IMR-90 (cell line): ENCODE measurements around the gene ANKRD61. TPM values are rescaled to one million over a fixed set of nuclear protein-coding genes. Genes with fewer than 3 reads are reported as not detected.

Source experiments
- ATAC-seq: fragments of 200-7000 bp; cut with Tn5 transposase; 2 replicates; pipeline ENCODE4 v1.9.1; 2020; ENCODE audit warnings: low read depth, mild to moderate bottlenecking, moderate library complexity
- BruUV-seq: library from RNA; stranded (reverse); fragments of 400-500 nt; replicated peaks from 2 replicates; lab custom pipeline; 2021; lab: Mats Ljungman, UMichigan
- CTCF ChIA-PET: fragments of 300-600 bp; formaldehyde crosslinking; extraction: SDS; loops from one replicate; lab custom pipeline; 2021; ENCODE audit warnings: antibody characterized with exemption; lab: Yijun Ruan, JAX
- POLR2A ChIA-PET: fragments of 300-600 bp; sonication (Branson Sonifier 250); formaldehyde crosslinking; loops from one replicate; lab custom pipeline; 2022; ENCODE audit warnings: antibody characterized with exemption; ENCODE audit not compliant: unreplicated experiment; lab: Charles Lee
- DNase-seq: peaks from one replicate; pipeline ENCODE4 v3.0.0; 2013
- H2AFZ ChIP-seq: replicated peaks from 2 replicates; pipeline ENCODE3; 2013; ENCODE audit warnings: low read length, mild to moderate bottlenecking; ENCODE audit not compliant: poor library complexity
- H2AK5ac ChIP-seq: 2 replicates; pipeline ENCODE4 v1.6.1; 2013; ENCODE audit warnings: low read depth, low read length, inconsistent platforms
- H2AK9ac ChIP-seq: replicated peaks from 2 replicates; pipeline ENCODE3; 2013; ENCODE audit warnings: mild to moderate bottlenecking, low read depth, low read length, moderate library complexity; ENCODE audit not compliant: poor library complexity
- H2BK120ac ChIP-seq: 2 replicates; pipeline ENCODE4 v1.6.1; 2013; ENCODE audit warnings: low read depth, low read length, inconsistent platforms
- H2BK15ac ChIP-seq: 3 replicates; pipeline ENCODE4 v1.6.1; 2013; ENCODE audit warnings: low read depth, low read length, inconsistent platforms
- H2BK20ac ChIP-seq: 2 replicates; pipeline ENCODE4 v1.6.1; 2013; ENCODE audit warnings: low read depth, mild to moderate bottlenecking, inconsistent platforms, low read length, moderate library complexity
- H2BK5ac ChIP-seq: 2 replicates; pipeline ENCODE4 v1.6.1; 2013; ENCODE audit warnings: mild to moderate bottlenecking, low read depth, low read length, inconsistent platforms; ENCODE audit not compliant: poor library complexity, severe bottlenecking
- H3K14ac ChIP-seq: replicated peaks from 2 replicates; pipeline ENCODE4 v1.6.1; 2013; ENCODE audit warnings: low read depth, low read length, inconsistent platforms
- H3K18ac ChIP-seq: 2 replicates; pipeline ENCODE4 v1.6.1; 2013; ENCODE audit warnings: low read depth, low read length, control low read depth
- H3K23ac ChIP-seq: 2 replicates; pipeline ENCODE4 v1.6.1; 2013; ENCODE audit warnings: low read depth, low read length, inconsistent platforms
- H3K27ac ChIP-seq: 2 replicates; pipeline ENCODE4 v1.5.1; 2013; ENCODE audit warnings: mild to moderate bottlenecking, control low read depth, low read length; ENCODE audit not compliant: insufficient read depth
- H3K27me3 ChIP-seq: 2 replicates; pipeline ENCODE4 v1.6.1; 2013; ENCODE audit warnings: low read length; ENCODE audit not compliant: control insufficient read depth, insufficient read depth
- H3K36me3 ChIP-seq: 2 replicates; pipeline ENCODE4 v1.6.1; 2013; ENCODE audit warnings: low read length, mixed read lengths; ENCODE audit not compliant: control insufficient read depth, insufficient read depth
- H3K4ac ChIP-seq: 2 replicates; pipeline ENCODE4 v1.6.1; 2013; ENCODE audit warnings: low read depth, low read length, inconsistent platforms
- H3K4me1 ChIP-seq: 2 replicates; pipeline ENCODE4 v1.6.1; 2013; ENCODE audit warnings: low read length, mixed read lengths; ENCODE audit not compliant: control insufficient read depth, insufficient read depth
- H3K4me2 ChIP-seq: 2 replicates; pipeline ENCODE4 v1.6.1; 2013; ENCODE audit warnings: low read depth, mild to moderate bottlenecking, control low read depth, low read length, moderate library complexity
- H3K4me3 ChIP-seq: 2 replicates; pipeline ENCODE4 v1.5.1; 2013; ENCODE audit warnings: low read depth, mild to moderate bottlenecking, control low read depth, low read length, moderate library complexity; ENCODE audit not compliant: insufficient read depth
- H3K56ac ChIP-seq: 2 replicates; pipeline ENCODE4 v1.6.1; 2013; ENCODE audit warnings: low read length, inconsistent platforms; ENCODE audit not compliant: insufficient read depth; ENCODE audit errors: extremely low read depth
- H3K79me1 ChIP-seq, 2 experiments: 2 replicates each; pipeline ENCODE4 v1.6.1; 2013; ENCODE audit warnings: low read length in 2 of 2, inconsistent platforms in 1 of 2, low read depth in 1 of 2
- H3K9ac ChIP-seq: 2 replicates; pipeline ENCODE4 v1.6.1; 2013; ENCODE audit warnings: low read depth, low read length, control low read depth
- H3K9me1 ChIP-seq: 2 replicates; pipeline ENCODE4 v1.6.1; 2013; ENCODE audit warnings: low read length, inconsistent platforms; ENCODE audit not compliant: insufficient read depth
- H3K9me3 ChIP-seq: 2 replicates; pipeline ENCODE4 v1.6.1; 2013; ENCODE audit warnings: low read length; ENCODE audit not compliant: control insufficient read depth, insufficient read depth
- H4K20me1 ChIP-seq: 2 replicates; pipeline ENCODE4 v1.6.1; 2013; ENCODE audit warnings: low read length, inconsistent platforms; ENCODE audit not compliant: insufficient read depth
- H4K5ac ChIP-seq: 2 replicates; pipeline ENCODE4 v1.6.1; 2013; ENCODE audit warnings: mild to moderate bottlenecking, low read depth, low read length, control low read depth
- H4K8ac ChIP-seq, 2 experiments: 2 replicates each; pipeline ENCODE4 v1.6.1; 2013; ENCODE audit warnings: low read depth in 2 of 2, low read length in 2 of 2, control low read depth in 1 of 2, inconsistent platforms in 1 of 2
- H4K91ac ChIP-seq: 2 replicates; pipeline ENCODE4 v1.6.1; 2013; ENCODE audit warnings: low read depth, low read length, inconsistent platforms; ENCODE audit not compliant: insufficient read depth
- CEBPB ChIP-seq: IDR thresholded peaks from 2 replicates; pipeline ENCODE4 v1.6.1; 2012; ENCODE audit warnings: low read depth, low read length, improper control_type of control experiment
- CTCF ChIP-seq: conservative IDR thresholded peaks from 2 replicates; pipeline ENCODE4 v1.5.1; 2012; ENCODE audit warnings: mild to moderate bottlenecking, low read depth, low read length, improper control_type of control experiment
- ELK1 ChIP-seq: fragments of 150-350 bp; IDR thresholded peaks from 2 replicates; pipeline ENCODE4 v1.6.1; 2016; ENCODE audit warnings: low read depth, mild to moderate bottlenecking, low read length, moderate library complexity, borderline replicate concordance
- MAFK ChIP-seq: IDR thresholded peaks from 2 replicates; pipeline ENCODE4 v1.6.1; 2012; ENCODE audit warnings: low read depth, low read length, improper control_type of control experiment
- MAZ ChIP-seq: IDR thresholded peaks from 2 replicates; pipeline ENCODE4 v1.6.1; 2012; ENCODE audit warnings: low read depth, mild to moderate bottlenecking, low read length, improper control_type of control experiment, moderate library complexity, borderline replicate concordance
- NFE2L2 ChIP-seq: fragments of 150-350 bp; IDR thresholded peaks from 2 replicates; pipeline ENCODE4 v1.6.1; 2016; ENCODE audit warnings: low read depth, mild to moderate bottlenecking, low read length
- POLR2A ChIP-seq: IDR thresholded peaks from 2 replicates; pipeline ENCODE4 v1.6.1; 2012; ENCODE audit warnings: mild to moderate bottlenecking, low read depth, low read length
- RAD21 ChIP-seq: IDR thresholded peaks from 2 replicates; pipeline ENCODE4 v1.6.1; 2012; ENCODE audit warnings: low read length, improper control_type of control experiment
- WGBS, 2 experiments: methylation state at CpG; one replicate each; pipeline versions ENCODE4 v1.1.5 to v1.1.7; 2013; ENCODE audit warnings: missing lambda C conversion rate in 2 of 2; ENCODE audit not compliant: insufficient read length in 1 of 2; ENCODE audit errors: extremely low coverage in 2 of 2; 5-methylcytosine and 5-hydroxymethylcytosine counted together
- dilution Hi-C: fragments of 300-500 bp; cut with HindIII; formaldehyde crosslinking; loops from one replicate; pipeline ENCODE4 v1.14.3; 2018; ENCODE audit warnings: low sequenced_read_pairs; ENCODE audit not compliant: unreplicated experiment
- in situ Hi-C: fragments of 300-500 bp; cut with MboI; formaldehyde crosslinking; loops from 3 replicates; pipeline ENCODE4 v1.14.3; 2019; ENCODE audit warnings: low sequenced_read_pairs, inconsistent platforms, mixed read lengths
- intact Hi-C: fragments of 100-400 bp; cut with micrococcal nuclease; formaldehyde crosslinking; loops from 2 replicates; pipeline ENCODE4 v1.10.0; 2022
- polyA plus RNA-seq, 3 experiments: library from polyadenylated mRNA; depleted of rRNA; stranded (reverse); fragments of >200 nt; gene quantifications; 2 replicates each; pipeline ENCODE4 v1.2.3, GENCODE V29; 2012; ENCODE audit warnings: low replicate concordance in 1 of 3
- total RNA-seq: library from RNA; depleted of rRNA; stranded (reverse); fragments of >200 nt; gene quantifications from 2 replicates; pipeline ENCODE4 v1.2.3, GENCODE V29; 2012
- TF ChIP-seq, protein P1 (sequence below): fragments of 150-350 bp; IDR thresholded peaks from 2 replicates; pipeline ENCODE4 v1.6.1; 2017; ENCODE audit warnings: mild to moderate bottlenecking, antibody characterized with exemption, low read length, low read depth

Gene ANKRD61
- total and polyA plus RNA-seq, 2 of the 4 experiments (the other 2 are of a cell fraction), result 0.17 to 0.36 TPM

DNA sequence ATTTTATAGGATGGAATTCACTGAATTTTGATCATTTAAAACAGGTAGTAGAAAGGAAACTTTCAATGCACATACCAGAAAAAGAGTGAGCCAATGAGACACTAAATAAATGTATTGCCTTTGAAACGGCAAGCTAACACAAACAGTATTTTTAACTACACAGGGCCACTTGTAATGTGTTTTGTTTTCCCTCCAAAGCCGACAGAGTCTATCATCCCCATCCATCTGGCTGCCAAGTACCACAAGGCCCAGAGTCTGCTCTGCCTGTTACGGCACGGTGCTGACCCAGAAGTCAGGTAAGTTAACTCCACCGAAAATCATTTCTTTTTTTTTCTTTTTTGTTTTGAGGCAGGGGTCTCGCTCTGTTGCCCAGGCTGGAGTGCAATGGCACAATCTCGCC lies 1.5 kb downstream of the ANKRD61 start:
- TF ChIP-seq RAD21 (no peak), CEBPB (no peak), CTCF (no peak), ELK1 (no peak), NFE2L2 (no peak), MAZ (no peak), POLR2A (no peak), MAFK (no peak)
- TF ChIP-seq, protein P1, sequence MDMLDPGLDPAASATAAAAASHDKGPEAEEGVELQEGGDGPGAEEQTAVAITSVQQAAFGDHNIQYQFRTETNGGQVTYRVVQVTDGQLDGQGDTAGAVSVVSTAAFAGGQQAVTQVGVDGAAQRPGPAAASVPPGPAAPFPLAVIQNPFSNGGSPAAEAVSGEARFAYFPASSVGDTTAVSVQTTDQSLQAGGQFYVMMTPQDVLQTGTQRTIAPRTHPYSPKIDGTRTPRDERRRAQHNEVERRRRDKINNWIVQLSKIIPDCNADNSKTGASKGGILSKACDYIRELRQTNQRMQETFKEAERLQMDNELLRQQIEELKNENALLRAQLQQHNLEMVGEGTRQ, result no peak
- H3K9me3 ChIP-seq, result no peaks in the 10 kb centered on the region
- DNase-seq (no peak), ATAC-seq (no peak)
- dilution Hi-C loops (no loop called here), in situ Hi-C loops (no loop called here), intact Hi-C loops (no loop called here)
- H2AK9ac ChIP-seq, result no peak overlapping the region
- H4K8ac ChIP-seq, result no peak overlapping the region
- H3K4me3 ChIP-seq, result no peak overlapping the region
- H2BK20ac ChIP-seq, result no peak overlapping the region
- H3K27ac ChIP-seq, result no peak overlapping the region
- H3K56ac ChIP-seq, result no peak overlapping the region
- 94% methylated on average over 3 of the region's 7 CpGs; no CpG with 5 or more reads in 1 of the 2 experiments for WGBS, 2 experiments
- no peak overlapping the region for H4K91ac ChIP-seq
- no peaks in the 10 kb centered on the region for H3K27me3 ChIP-seq
- no peaks in the 10 kb centered on the region; the same call in 1 of the 2 replicates for H4K20me1 ChIP-seq
- no peak overlapping the region for H2AFZ ChIP-seq
- no peak overlapping the region for H2AK5ac ChIP-seq
- no TSS peak for BruUV-seq
- no peak overlapping the region for H3K18ac ChIP-seq
- no peak overlapping the region for H3K4me2 ChIP-seq
- no peak overlapping the region for H4K5ac ChIP-seq
- peaks cover 19 to 31% of the 10 kb centered on the region in 2 experiments for H3K79me1 ChIP-seq
- no peak overlapping the region for H3K23ac ChIP-seq
- no peak overlapping the region for H3K4ac ChIP-seq
- no peak overlapping the region for H3K9ac ChIP-seq
- H3K9me1 ChIP-seq, result no peaks in the 10 kb centered on the region; the same call in 1 of the 2 replicates
- H2BK5ac ChIP-seq, result no peak overlapping the region
- H3K36me3 ChIP-seq, result peaks cover 45% of the 10 kb centered on the region
- ChIA-PET CTCF (interaction anchor here (1.4 kb wide), 1 partner anchor 9 kb away, joined by 5 read pairs; no protein-coding TSS in a partner anchor), POLR2A (no interaction called here)
- no peaks in the 10 kb centered on the region for H3K4me1 ChIP-seq
- H3K14ac ChIP-seq, result no peak overlapping the region
- H2BK15ac ChIP-seq, result no peak overlapping the region
- H2BK120ac ChIP-seq, result no peak overlapping the region
